Measurements from ENCODE around the gene PCDHGA9.
"Not testable (repeated sequence)": the region's sequence is repeated elsewhere in the genome, so short reads cannot be mapped to it uniquely, and the experiment has no call there.

PCDHGA9 gene

GRCh38 chr5:141384471-141385267 is 17.9 kb upstream of the PCDHGA9 start:
- no peak for DNase-seq

GRCh38 chr5:141387557-141388311 is 14.8 kb upstream of the PCDHGA9 start, which contains the start of gene PCDHGB4:
Gene PCDHGB4 (plus strand): TSS chr5:141387698. CDS start chr5:141387885, 187 bp downstream.
- peak; percentile 43 to 60 (median 56) for DNase-seq

- no peak for DNase-seq
These were observed 13.9 kb upstream of the PCDHGA9 start for GRCh38 chr5:141388661-141389060.

GRCh38 chr5:141389153-141390042 is 13.2 kb upstream of the PCDHGA9 start:
- DNase-seq = no peak

- no peak for DNase-seq
These were observed 10.0 kb upstream of the PCDHGA9 start, which contains the start of gene PCDHGA8 for GRCh38 chr5:141392429-141393198. Gene PCDHGA8 (plus strand): TSS chr5:141392633. CDS start chr5:141392814, 181 bp downstream.

- no peak for DNase-seq
These were observed 9.3 kb upstream of the PCDHGA9 start for GRCh38 chr5:141393267-141393666.

- not testable (repeated sequence) for DNase-seq
These were observed 8.0 kb upstream of the PCDHGA9 start for GRCh38 chr5:141394401-141395187.

GRCh38 chr5:141397756-141398551 is 4.6 kb upstream of the PCDHGA9 start, which contains the start of gene PCDHGB5:
Gene PCDHGB5 (plus strand): TSS chr5:141397947. CDS start chr5:141398128, 181 bp downstream.
- peak; percentile 53 to 75 (median 72) for DNase-seq

- no peak for DNase-seq
These were observed 4.0 kb upstream of the PCDHGA9 start for GRCh38 chr5:141398608-141399007.

GRCh38 chr5:141399555-141400258 is 2.9 kb upstream of the PCDHGA9 start:
- DNase-seq = no peak

GRCh38 chr5:141403387-141403786 is 809 bp downstream of the PCDHGA9 start:
- no peak for DNase-seq

GRCh38 chr5:141407790-141408505 is 5.4 kb downstream of the PCDHGA9 start, which contains the start of gene PCDHGB6:
Gene PCDHGB6 (plus strand): TSS chr5:141408021. CDS start chr5:141408203, 182 bp downstream.
- DNase-seq = peak; percentile 61 to 84 (median 73)

- DNase-seq = no peak
These were observed 7.2 kb downstream of the PCDHGA9 start for GRCh38 chr5:141409598-141410306.

GRCh38 chr5:141411575-141411974 is 9.0 kb downstream of the PCDHGA9 start:
- no peak for DNase-seq

GRCh38 chr5:141412854-141413539 is 10.4 kb downstream of the PCDHGA9 start, which contains the start of gene PCDHGA10:
Gene PCDHGA10 (plus strand): TSS chr5:141412987. CDS start chr5:141413176, 189 bp downstream.
- DNase-seq = peak; percentile 77 to 79 (median 79)

- no peak for DNase-seq
These were observed 11.0 kb downstream of the PCDHGA9 start for GRCh38 chr5:141413540-141414069.

All from suppressor macrophage treated with lipopolysaccharide for 1 hour (primary cell).